SK-N-SH treated with all-trans-retinoic acid at 6 μM for 48 hours (cell line): ENCODE measurements around the gene FOXR1.
A peak's percentile ranks its signal among the peaks of the same experiment; 100 is the strongest.

ENCODE experiments used
- ATAC-seq: fragments of 200-7000 bp; cut with Tn5 transposase; 3 replicates; pipeline ENCODE4 v1.9.1; 2020; ENCODE audit warnings: mild to moderate bottlenecking, moderate library complexity
- BACH2 ChIP-seq: fragments of 250-450 bp; sonication (Bioruptor Pico); IDR thresholded peaks from 2 replicates; pipeline ENCODE4 v1.9.0; 2021; ENCODE audit warnings: mild to moderate bottlenecking, borderline replicate concordance
- CREB5 ChIP-seq: fragments of 250-450 bp; sonication (Bioruptor Pico); IDR thresholded peaks from 2 replicates; pipeline ENCODE4 v1.5.1; 2020; ENCODE audit warnings: low read depth, mild to moderate bottlenecking, moderate library complexity
- CSDC2 ChIP-seq: fragments of 250-450 bp; sonication (Bioruptor Pico); IDR thresholded peaks from 2 replicates; pipeline ENCODE4 v1.5.0; 2020; ENCODE audit warnings: mild to moderate bottlenecking, moderate library complexity
- CSRNP3 ChIP-seq: fragments of 250-450 bp; sonication (Bioruptor Pico); IDR thresholded peaks from 2 replicates; pipeline ENCODE4 v1.5.1; 2021; ENCODE audit warnings: mild to moderate bottlenecking, moderate library complexity
- ESRRG ChIP-seq: fragments of 250-450 bp; sonication (Bioruptor Pico); IDR thresholded peaks from 2 replicates; pipeline ENCODE4 v1.6.1; 2021; ENCODE audit warnings: mild to moderate bottlenecking
- GLIS3 ChIP-seq: fragments of 250-450 bp; sonication (Bioruptor Pico); IDR thresholded peaks from 2 replicates; pipeline ENCODE4 v1.5.0; 2020; ENCODE audit warnings: mild to moderate bottlenecking, moderate library complexity
- ISL1 ChIP-seq: fragments of 250-450 bp; sonication (Bioruptor Pico); IDR thresholded peaks from 2 replicates; pipeline ENCODE4 v2.1.2; 2022; ENCODE audit warnings: mild to moderate bottlenecking, moderate library complexity
- OSR1 ChIP-seq: fragments of 250-450 bp; sonication (Bioruptor Pico); IDR thresholded peaks from 2 replicates; pipeline ENCODE4 v1.8.0; 2022; ENCODE audit warnings: moderate library complexity, mild to moderate bottlenecking, inconsistent platforms
- POU6F1 ChIP-seq: fragments of 250-450 bp; sonication (Bioruptor Pico); IDR thresholded peaks from 2 replicates; pipeline ENCODE4 v1.8.0; 2021; ENCODE audit warnings: low read depth, mild to moderate bottlenecking, moderate library complexity, borderline replicate concordance
- PPARA ChIP-seq: fragments of 250-450 bp; sonication (Bioruptor Pico); IDR thresholded peaks from 2 replicates; pipeline ENCODE4 v1.5.0; 2020; ENCODE audit warnings: mild to moderate bottlenecking, borderline replicate concordance
- SNAI2 ChIP-seq: fragments of 250-450 bp; sonication (Bioruptor Pico); IDR thresholded peaks from 2 replicates; pipeline ENCODE4 v1.5.0; 2020; ENCODE audit warnings: mild to moderate bottlenecking, moderate library complexity
- TCF4 ChIP-seq: fragments of 250-450 bp; sonication (Bioruptor Pico); IDR thresholded peaks from 2 replicates; pipeline ENCODE4 v1.8.0; 2021; ENCODE audit warnings: mild to moderate bottlenecking, moderate library complexity, borderline replicate concordance
- TOX ChIP-seq: fragments of 250-450 bp; sonication (Bioruptor Pico); IDR thresholded peaks from 2 replicates; pipeline ENCODE4 v1.8.0; 2021; ENCODE audit warnings: mild to moderate bottlenecking, moderate library complexity, borderline replicate concordance
- ZC3H10 ChIP-seq: fragments of 250-450 bp; sonication (Bioruptor Pico); IDR thresholded peaks from 2 replicates; pipeline ENCODE4 v1.5.1; 2021; ENCODE audit warnings: mild to moderate bottlenecking, moderate library complexity
- ZFP3 ChIP-seq: fragments of 250-450 bp; sonication (Bioruptor Pico); IDR thresholded peaks from 2 replicates; pipeline ENCODE4 v1.5.0; 2020; ENCODE audit warnings: mild to moderate bottlenecking, moderate library complexity
- ZFP30 ChIP-seq: fragments of 450-650 bp; formaldehyde crosslinking; IDR thresholded peaks from 2 replicates; pipeline ENCODE4 v1.5.0; 2022; ENCODE audit warnings: mild to moderate bottlenecking, moderate library complexity
- ZNF565 ChIP-seq: fragments of 450-650 bp; formaldehyde crosslinking; conservative IDR thresholded peaks from 2 replicates; pipeline ENCODE4 v1.5.0; 2020; ENCODE audit warnings: low read depth, mild to moderate bottlenecking, moderate library complexity
- ZNF70 ChIP-seq: fragments of 450-650 bp; formaldehyde crosslinking; IDR thresholded peaks from 2 replicates; pipeline ENCODE4 v1.5.0; 2020; ENCODE audit warnings: mild to moderate bottlenecking, moderate library complexity
- ZNF8 ChIP-seq: fragments of 450-650 bp; formaldehyde crosslinking; IDR thresholded peaks from 2 replicates; pipeline ENCODE4 v1.5.0; 2020; ENCODE audit warnings: mild to moderate bottlenecking, moderate library complexity
- TF ChIP-seq, protein P1 (sequence below): fragments of 250-450 bp; sonication (Bioruptor Pico); IDR thresholded peaks from 2 replicates; pipeline ENCODE4 v1.5.0; 2020; ENCODE audit warnings: mild to moderate bottlenecking, moderate library complexity

Gene FOXR1

GRCh38 chr11:118998822-118999221, 27.3 kb downstream of the FOXR1 start:
- TF ChIP-seq POU6F1 (CRISPR knock-in tag) (no peak), ESRRG (CRISPR knock-in tag) (no peak), TCF4 (CRISPR knock-in tag) (no peak)

GRCh38 chr11:119000906-119001305, 29.3 kb downstream of the FOXR1 start:
- no peak for TF ChIP-seq ZFP3 (CRISPR knock-in tag)
- TF ChIP-seq ZNF8 (CRISPR knock-in tag): no peak
- TF ChIP-seq OSR1 (CRISPR knock-in tag): no peak
- TF ChIP-seq ZNF70 (CRISPR knock-in tag): no peak
- no peak for ATAC-seq

More at GRCh38 chr11:118998822-118999221, 27.3 kb downstream of the FOXR1 start:
- ATAC-seq: peak; percentile 60

DNA sequence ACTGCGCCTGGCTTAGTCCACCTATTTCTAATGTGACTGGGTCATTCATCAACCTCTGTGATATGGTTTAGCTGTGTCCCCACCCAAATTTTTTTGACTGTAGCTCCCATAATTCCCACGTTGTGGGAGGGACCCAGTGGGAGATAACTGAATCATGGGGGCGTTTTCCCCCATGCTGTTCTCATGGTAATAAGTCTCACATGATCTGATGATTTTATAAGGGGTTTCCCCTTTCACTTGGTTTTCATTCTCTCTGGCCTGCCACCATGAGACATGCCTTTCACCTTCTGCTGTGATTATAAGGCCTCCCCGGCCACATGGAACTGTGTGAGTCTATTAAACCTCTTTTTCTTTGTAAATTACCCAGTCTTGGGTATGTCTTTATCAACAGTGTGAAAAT, 35.1 kb downstream of the FOXR1 start:
- no peak for TF ChIP-seq ZFP3 (CRISPR knock-in tag)
- no peak for TF ChIP-seq ZNF8 (CRISPR knock-in tag)
- no peak for TF ChIP-seq OSR1 (CRISPR knock-in tag)
- no peak for TF ChIP-seq ZC3H10
- no peak for TF ChIP-seq GLIS3 (CRISPR knock-in tag)
- TF ChIP-seq SNAI2 (CRISPR knock-in tag): no peak
- TF ChIP-seq BACH2 (CRISPR knock-in tag): no peak
- no peak for TF ChIP-seq CSDC2 (CRISPR knock-in tag)
- no peak for TF ChIP-seq ZNF70 (CRISPR knock-in tag)
- TF ChIP-seq TCF4 (CRISPR knock-in tag): no peak
- no peak for TF ChIP-seq ZNF565 (CRISPR knock-in tag)
- TF ChIP-seq, protein P1, sequence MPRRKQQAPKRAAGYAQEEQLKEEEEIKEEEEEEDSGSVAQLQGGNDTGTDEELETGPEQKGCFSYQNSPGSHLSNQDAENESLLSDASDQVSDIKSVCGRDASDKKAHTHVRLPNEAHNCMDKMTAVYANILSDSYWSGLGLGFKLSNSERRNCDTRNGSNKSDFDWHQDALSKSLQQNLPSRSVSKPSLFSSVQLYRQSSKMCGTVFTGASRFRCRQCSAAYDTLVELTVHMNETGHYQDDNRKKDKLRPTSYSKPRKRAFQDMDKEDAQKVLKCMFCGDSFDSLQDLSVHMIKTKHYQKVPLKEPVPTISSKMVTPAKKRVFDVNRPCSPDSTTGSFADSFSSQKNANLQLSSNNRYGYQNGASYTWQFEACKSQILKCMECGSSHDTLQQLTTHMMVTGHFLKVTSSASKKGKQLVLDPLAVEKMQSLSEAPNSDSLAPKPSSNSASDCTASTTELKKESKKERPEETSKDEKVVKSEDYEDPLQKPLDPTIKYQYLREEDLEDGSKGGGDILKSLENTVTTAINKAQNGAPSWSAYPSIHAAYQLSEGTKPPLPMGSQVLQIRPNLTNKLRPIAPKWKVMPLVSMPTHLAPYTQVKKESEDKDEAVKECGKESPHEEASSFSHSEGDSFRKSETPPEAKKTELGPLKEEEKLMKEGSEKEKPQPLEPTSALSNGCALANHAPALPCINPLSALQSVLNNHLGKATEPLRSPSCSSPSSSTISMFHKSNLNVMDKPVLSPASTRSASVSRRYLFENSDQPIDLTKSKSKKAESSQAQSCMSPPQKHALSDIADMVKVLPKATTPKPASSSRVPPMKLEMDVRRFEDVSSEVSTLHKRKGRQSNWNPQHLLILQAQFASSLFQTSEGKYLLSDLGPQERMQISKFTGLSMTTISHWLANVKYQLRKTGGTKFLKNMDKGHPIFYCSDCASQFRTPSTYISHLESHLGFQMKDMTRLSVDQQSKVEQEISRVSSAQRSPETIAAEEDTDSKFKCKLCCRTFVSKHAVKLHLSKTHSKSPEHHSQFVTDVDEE (CRISPR knock-in tag): no peak
- TF ChIP-seq CSRNP3 (CRISPR knock-in tag): no peak
- no peak for TF ChIP-seq ESRRG (CRISPR knock-in tag)
- TF ChIP-seq PPARA (CRISPR knock-in tag): no peak
- TF ChIP-seq TOX (CRISPR knock-in tag): no peak
- TF ChIP-seq ISL1 (CRISPR knock-in tag): no peak
- no peak for ATAC-seq

- peak; percentile 27 for ATAC-seq
- no peak for TF ChIP-seq CSRNP3 (CRISPR knock-in tag)
- TF ChIP-seq ZFP30 (CRISPR knock-in tag): no peak
- TF ChIP-seq OSR1 (CRISPR knock-in tag): no peak
- TF ChIP-seq POU6F1 (CRISPR knock-in tag): no peak
- TF ChIP-seq ZFP3 (CRISPR knock-in tag): no peak
- TF ChIP-seq TOX (CRISPR knock-in tag): no peak
- TF ChIP-seq TCF4 (CRISPR knock-in tag): no peak
- TF ChIP-seq CSDC2 (CRISPR knock-in tag): no peak
- no peak for TF ChIP-seq GLIS3 (CRISPR knock-in tag)
- no peak for TF ChIP-seq CREB5 (CRISPR knock-in tag)
- no peak for TF ChIP-seq ZC3H10
- TF ChIP-seq ISL1 (CRISPR knock-in tag): no peak
- TF ChIP-seq, protein P1 (CRISPR knock-in tag): no peak
- TF ChIP-seq BACH2 (CRISPR knock-in tag): no peak
- TF ChIP-seq PPARA (CRISPR knock-in tag): no peak
- TF ChIP-seq ZNF8 (CRISPR knock-in tag): no peak
Measured at GRCh38 chr11:119011476-119012053, 40.0 kb downstream of the FOXR1 start.
